K562 (cell line): ENCODE measurements around the gene NAT10. TPM values are rescaled to one million over a fixed set of nuclear protein-coding genes. Genes with fewer than 3 reads are reported as not detected.
A peak's percentile ranks its signal among the peaks of the same experiment; 100 is the strongest.

Experiments used
- CHD1 ChIP-seq: fragments of 200-600 bp; sonication (generic); IDR thresholded peaks from one replicate; pipeline ENCODE4 v1.6.1; 2012; ENCODE audit warnings: mild to moderate bottlenecking, moderate library complexity, low read length, inconsistent platforms
- ELK3 ChIP-seq: fragments of 450-650 bp; formaldehyde crosslinking; IDR thresholded peaks from 2 replicates; pipeline ENCODE4 v1.4.0; 2020; ENCODE audit warnings: mild to moderate bottlenecking
- FOS ChIP-seq: IDR thresholded peaks from 3 replicates; pipeline ENCODE4 v1.6.1; 2011; ENCODE audit not compliant: insufficient read length; ENCODE audit errors: extremely low read depth
- MAFG ChIP-seq: fragments of 450-650 bp; conservative IDR thresholded peaks from 2 replicates; pipeline ENCODE4 v1.6.1; 2016; ENCODE audit warnings: missing genetic modification characterization, missing compliant biosample characterization
- NFE2 ChIP-seq: IDR thresholded peaks from 2 replicates; pipeline ENCODE4 v1.6.1; 2014; ENCODE audit warnings: antibody characterized with exemption, low read depth
- RFX5 ChIP-seq: IDR thresholded peaks from 2 replicates; pipeline ENCODE4 v1.6.1; 2011; ENCODE audit warnings: low read depth, mild to moderate bottlenecking, improper control_type of control experiment, low read length
- SAP30 ChIP-seq: fragments of 200-600 bp; sonication (generic); IDR thresholded peaks from 2 replicates; pipeline ENCODE4 v1.6.1; 2012; ENCODE audit warnings: borderline replicate concordance, low read depth, mild to moderate bottlenecking, moderate library complexity, low read length, control low read depth, inconsistent platforms; ENCODE audit not compliant: insufficient read depth, poor library complexity, severe bottlenecking
- SMC3 ChIP-seq: conservative IDR thresholded peaks from 2 replicates; pipeline ENCODE4 v1.6.1; 2011; ENCODE audit warnings: low read depth, low read length, improper control_type of control experiment; ENCODE audit not compliant: insufficient read depth
- ZBTB2 ChIP-seq: fragments of 450-650 bp; IDR thresholded peaks from 2 replicates; pipeline ENCODE4 v1.6.1; 2016; ENCODE audit warnings: antibody characterized with exemption
- ZNF165 ChIP-seq: fragments of 250-450 bp; sonication (Bioruptor Pico); IDR thresholded peaks from 2 replicates; pipeline ENCODE4 v1.4.0; 2020; ENCODE audit warnings: borderline replicate concordance
- ZNF253 ChIP-seq: fragments of 250-450 bp; sonication (Bioruptor Pico); conservative IDR thresholded peaks from 2 replicates; pipeline ENCODE4 v1.6.1; 2021; ENCODE audit warnings: mild to moderate bottlenecking
- ZNF764 ChIP-seq: fragments of 250-450 bp; sonication (Bioruptor Pico); IDR thresholded peaks from 2 replicates; pipeline ENCODE4 v1.4.0; 2020; ENCODE audit warnings: low read depth, mild to moderate bottlenecking, moderate library complexity
- polyA plus RNA-seq, 8 experiments: library from polyadenylated mRNA; depleted of rRNA in 4 of 8; stranded (reverse) in 5 of 8; unstranded in 3 of 8; fragments of >200 nt; fragmentation: Nextera tagmentation in 2 of 8; fragmentation: Illumina TruSeq in 1 of 8; extraction: Ambion mirVana in 2 of 8; extraction: Trizol in 1 of 8; gene quantifications; 2 replicates each; pipeline versions ENCODE4 v1.2.1 to v1.2.3, GENCODE V29; 2011 to 2014; ENCODE audit warnings: inconsistent platforms in 1 of 8, missing spikeins in 1 of 8
- total RNA-seq, 7 experiments: library from RNA; depleted of rRNA in 6 of 7; stranded (reverse); fragments of >200 nt in 6 of 7; fragmentation: Illumina TruSeq in 2 of 7; extraction: Trizol in 2 of 7; gene quantifications; 2 replicates each; pipeline versions ENCODE4 v1.2.1 to v1.2.3, GENCODE V29; 2011 to 2021; ENCODE audit warnings: low replicate concordance in 1 of 7
- TF ChIP-seq, protein P1 (sequence below): fragments of 150-350 bp; conservative IDR thresholded peaks from 2 replicates; pipeline ENCODE4 v1.6.1; 2014; ENCODE audit warnings: low read length
- TF ChIP-seq, protein P2 (sequence below), 2 experiments: fragments of 450-650 bp; formaldehyde crosslinking in 1 of 2; IDR thresholded peaks; 2 replicates each; pipeline versions ENCODE4 v1.4.0 to v1.6.1; 2014 to 2020; ENCODE audit warnings: mild to moderate bottlenecking in 2 of 2, borderline replicate concordance in 1 of 2, low read depth in 1 of 2

Gene NAT10
- total and polyA plus RNA-seq, 9 of the 15 experiments (the other 6 are each of a cell fraction or from before 2014, with no cell fraction given), result 55.4 to 125 (median 86.3) TPM

DNA sequence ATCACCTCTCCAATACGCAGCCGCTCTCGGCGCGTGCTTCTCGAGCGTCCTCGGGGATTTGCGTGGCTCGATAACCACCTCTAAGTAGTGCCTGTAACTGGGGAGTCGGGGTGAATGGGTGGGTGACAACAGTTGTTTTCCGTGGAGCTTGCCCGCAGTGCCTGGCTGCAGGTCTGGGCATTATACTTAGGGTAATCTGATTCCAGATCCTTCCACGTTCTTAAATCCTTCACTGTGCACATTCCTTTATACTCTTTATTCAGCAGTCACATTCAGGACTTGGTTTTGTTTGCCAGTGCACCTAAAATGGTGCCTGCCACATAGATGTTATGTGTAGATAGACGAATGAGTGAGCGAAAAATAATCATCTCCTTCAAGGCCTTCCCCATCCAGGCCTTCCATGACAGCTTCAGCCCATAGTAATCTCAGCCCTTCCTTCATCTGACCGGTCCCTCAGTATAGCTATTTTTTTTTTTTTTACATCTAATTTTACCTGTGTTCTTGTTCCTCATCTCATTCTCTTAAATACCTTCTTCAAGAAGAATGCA is 602 bp downstream of the NAT10 start (continued):
- TF ChIP-seq ZBTB2 (no peak), ELK3 (no peak), MAFG (tag) (peak; percentile 59), NFE2 (peak; percentile 66), ZNF165 (CRISPR knock-in tag) (no peak), RFX5 (no peak), FOS (no peak), ZNF764 (no peak), SMC3 (no peak), SAP30 (no peak), ZNF253 (CRISPR knock-in tag) (no peak), CHD1 (peak; percentile 51)
- TF ChIP-seq, protein P1, sequence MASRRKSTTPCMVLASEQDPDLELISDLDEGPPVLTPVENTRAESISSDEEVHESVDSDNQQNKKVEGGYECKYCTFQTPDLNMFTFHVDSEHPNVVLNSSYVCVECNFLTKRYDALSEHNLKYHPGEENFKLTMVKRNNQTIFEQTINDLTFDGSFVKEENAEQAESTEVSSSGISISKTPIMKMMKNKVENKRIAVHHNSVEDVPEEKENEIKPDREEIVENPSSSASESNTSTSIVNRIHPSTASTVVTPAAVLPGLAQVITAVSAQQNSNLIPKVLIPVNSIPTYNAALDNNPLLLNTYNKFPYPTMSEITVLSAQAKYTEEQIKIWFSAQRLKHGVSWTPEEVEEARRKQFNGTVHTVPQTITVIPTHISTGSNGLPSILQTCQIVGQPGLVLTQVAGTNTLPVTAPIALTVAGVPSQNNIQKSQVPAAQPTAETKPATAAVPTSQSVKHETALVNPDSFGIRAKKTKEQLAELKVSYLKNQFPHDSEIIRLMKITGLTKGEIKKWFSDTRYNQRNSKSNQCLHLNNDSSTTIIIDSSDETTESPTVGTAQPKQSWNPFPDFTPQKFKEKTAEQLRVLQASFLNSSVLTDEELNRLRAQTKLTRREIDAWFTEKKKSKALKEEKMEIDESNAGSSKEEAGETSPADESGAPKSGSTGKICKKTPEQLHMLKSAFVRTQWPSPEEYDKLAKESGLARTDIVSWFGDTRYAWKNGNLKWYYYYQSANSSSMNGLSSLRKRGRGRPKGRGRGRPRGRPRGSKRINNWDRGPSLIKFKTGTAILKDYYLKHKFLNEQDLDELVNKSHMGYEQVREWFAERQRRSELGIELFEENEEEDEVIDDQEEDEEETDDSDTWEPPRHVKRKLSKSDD, result no peak
- TF ChIP-seq, protein P2, sequence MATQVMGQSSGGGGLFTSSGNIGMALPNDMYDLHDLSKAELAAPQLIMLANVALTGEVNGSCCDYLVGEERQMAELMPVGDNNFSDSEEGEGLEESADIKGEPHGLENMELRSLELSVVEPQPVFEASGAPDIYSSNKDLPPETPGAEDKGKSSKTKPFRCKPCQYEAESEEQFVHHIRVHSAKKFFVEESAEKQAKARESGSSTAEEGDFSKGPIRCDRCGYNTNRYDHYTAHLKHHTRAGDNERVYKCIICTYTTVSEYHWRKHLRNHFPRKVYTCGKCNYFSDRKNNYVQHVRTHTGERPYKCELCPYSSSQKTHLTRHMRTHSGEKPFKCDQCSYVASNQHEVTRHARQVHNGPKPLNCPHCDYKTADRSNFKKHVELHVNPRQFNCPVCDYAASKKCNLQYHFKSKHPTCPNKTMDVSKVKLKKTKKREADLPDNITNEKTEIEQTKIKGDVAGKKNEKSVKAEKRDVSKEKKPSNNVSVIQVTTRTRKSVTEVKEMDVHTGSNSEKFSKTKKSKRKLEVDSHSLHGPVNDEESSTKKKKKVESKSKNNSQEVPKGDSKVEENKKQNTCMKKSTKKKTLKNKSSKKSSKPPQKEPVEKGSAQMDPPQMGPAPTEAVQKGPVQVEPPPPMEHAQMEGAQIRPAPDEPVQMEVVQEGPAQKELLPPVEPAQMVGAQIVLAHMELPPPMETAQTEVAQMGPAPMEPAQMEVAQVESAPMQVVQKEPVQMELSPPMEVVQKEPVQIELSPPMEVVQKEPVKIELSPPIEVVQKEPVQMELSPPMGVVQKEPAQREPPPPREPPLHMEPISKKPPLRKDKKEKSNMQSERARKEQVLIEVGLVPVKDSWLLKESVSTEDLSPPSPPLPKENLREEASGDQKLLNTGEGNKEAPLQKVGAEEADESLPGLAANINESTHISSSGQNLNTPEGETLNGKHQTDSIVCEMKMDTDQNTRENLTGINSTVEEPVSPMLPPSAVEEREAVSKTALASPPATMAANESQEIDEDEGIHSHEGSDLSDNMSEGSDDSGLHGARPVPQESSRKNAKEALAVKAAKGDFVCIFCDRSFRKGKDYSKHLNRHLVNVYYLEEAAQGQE (IDR thresholded peaks at IDR 0.05; ENCODE audit: borderline replicate concordance), result 0 out of 2 replicates have a peak, but pooled peaks have one; percentile 1
- TF ChIP-seq, protein P2 (CRISPR knock-in tag; IDR thresholded peaks at IDR 0.05; ENCODE audit: low read depth), result no peak
